Lung microvascular endothelial cell (primary cell): ENCODE results near the gene CYP2D6. TPM values are rescaled to one million over a fixed set of nuclear protein-coding genes. Genes with fewer than 3 reads are reported as not detected.
"Not testable (repeated sequence)": the region's sequence is repeated elsewhere in the genome, so short reads cannot be mapped to it uniquely, and the experiment has no call there.

Experiments
- DNase-seq, 2 donors: peaks; one replicate each; pipeline versions ENCODE4 v3.0.0 to v3.0.0-alpha.2; 2010; ENCODE audit warnings: low read depth in 2 of 2
- total RNA-seq: library from RNA; depleted of rRNA; stranded (reverse); fragments of >200 nt; gene quantifications from 2 replicates; pipeline ENCODE4 v1.2.1, GENCODE V29; 2014

Gene CYP2D6
- total RNA-seq, 1 donor from 2014 or later: 0.20 TPM

DNA sequence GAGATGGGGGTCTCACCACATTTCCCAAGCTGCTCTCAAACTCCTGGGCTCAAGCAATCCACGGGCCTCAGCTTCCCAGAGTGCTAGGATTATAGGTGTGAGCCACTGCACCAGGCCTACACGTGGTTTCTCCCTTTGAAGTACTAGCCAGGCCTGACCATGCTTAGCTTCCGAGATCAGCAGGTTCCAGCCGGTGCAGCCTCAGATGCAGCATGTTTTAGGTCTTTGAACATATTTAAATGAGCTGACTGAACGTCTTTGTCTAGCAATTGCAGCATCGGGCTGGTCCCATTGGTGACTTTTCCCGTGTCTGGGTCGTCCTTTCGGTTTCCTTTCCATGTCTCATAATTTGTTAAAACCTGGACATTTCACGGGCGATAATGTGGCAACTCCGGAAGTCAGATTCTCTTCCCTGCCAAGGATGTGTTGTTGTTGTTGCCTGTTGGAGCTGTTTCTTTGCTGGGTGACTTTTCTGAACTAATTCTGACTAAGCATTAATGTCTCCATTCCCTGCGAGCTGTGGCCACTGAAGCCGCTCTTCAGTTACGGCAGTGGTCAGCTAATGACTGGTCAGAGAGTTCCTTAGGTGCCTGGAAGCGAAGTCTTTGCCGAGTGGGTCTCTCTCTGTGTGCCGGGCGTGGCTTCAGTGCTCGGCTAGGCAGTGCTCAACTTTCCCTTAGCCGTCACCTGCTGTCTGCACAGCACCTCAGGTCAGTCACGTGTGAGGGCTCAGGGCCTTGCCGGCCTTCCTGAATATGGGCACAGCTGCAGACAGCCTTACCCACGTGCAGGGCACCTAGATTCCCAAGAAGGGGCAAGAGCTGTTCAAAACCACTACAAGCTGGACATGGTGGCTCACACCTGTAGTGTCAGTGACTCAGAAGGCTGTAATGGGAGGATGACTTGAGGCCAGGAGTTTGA lies 3.8 kb upstream of the CYP2D6 start:
- peak in 1 of 2 donors; percentile 13 for DNase-seq

DNA sequence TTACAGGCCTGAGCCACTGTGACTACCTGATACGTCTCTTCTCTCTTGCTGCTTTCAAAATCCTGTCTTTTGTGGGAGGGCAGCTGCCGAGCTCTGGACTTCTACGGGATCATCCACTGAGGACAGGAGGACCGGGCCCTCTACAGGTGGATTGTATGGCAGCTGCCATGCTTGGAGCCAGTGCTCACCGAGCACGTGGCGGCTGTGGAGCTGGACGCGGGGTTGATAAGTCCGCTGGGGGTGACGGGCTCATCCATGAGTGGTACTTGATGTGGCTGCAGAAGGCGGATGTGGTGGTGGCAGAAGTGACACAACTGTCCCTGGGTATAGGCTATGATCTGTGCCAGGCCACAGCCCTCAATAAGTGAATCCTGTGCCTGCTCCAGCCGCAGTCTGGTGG lies 1.8 kb upstream of the CYP2D6 start:
- DNase-seq: no peak

DNA sequence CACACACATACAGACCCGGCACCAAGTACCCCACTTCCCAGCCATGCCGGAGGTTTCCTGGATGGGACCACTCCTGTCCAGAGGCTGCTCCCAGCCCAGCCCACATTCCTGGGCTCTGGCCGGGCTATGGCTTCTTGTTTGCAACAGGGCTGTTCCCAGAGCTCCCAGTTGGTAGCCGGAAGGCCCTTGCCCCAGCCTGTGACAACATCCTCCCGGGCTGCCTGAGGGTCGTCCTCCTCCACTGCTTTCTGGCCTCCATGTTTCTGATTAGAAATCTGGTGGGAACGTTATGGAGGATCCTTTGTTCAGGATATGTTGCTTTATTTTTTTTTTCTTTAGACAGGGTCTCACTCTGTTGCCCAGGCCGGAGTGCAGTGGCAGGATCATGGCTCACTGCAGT lies 952 bp upstream of the CYP2D6 start:
- DNase-seq: no peak

DNA sequence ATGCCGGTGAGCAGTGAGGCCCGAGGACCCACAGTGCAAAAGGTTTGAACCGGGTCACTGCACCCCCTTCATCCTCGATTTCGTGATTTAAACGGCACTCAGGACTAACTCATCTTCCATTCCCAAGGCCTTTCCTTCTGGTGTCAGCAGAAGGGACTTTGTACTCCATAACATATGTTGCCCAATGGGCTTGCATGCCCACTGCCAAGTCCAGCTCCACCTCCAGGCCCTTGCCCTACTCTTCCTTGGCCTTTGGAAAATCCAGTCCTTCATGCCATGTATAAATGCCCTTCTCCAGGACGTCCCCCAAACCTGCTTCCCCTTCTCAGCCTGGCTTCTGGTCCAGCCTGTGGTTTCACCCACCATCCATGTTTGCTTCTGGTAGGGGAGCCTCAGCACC lies 428 bp downstream of the CYP2D6 start:
- DNase-seq: not testable (repeated sequence)

DNA sequence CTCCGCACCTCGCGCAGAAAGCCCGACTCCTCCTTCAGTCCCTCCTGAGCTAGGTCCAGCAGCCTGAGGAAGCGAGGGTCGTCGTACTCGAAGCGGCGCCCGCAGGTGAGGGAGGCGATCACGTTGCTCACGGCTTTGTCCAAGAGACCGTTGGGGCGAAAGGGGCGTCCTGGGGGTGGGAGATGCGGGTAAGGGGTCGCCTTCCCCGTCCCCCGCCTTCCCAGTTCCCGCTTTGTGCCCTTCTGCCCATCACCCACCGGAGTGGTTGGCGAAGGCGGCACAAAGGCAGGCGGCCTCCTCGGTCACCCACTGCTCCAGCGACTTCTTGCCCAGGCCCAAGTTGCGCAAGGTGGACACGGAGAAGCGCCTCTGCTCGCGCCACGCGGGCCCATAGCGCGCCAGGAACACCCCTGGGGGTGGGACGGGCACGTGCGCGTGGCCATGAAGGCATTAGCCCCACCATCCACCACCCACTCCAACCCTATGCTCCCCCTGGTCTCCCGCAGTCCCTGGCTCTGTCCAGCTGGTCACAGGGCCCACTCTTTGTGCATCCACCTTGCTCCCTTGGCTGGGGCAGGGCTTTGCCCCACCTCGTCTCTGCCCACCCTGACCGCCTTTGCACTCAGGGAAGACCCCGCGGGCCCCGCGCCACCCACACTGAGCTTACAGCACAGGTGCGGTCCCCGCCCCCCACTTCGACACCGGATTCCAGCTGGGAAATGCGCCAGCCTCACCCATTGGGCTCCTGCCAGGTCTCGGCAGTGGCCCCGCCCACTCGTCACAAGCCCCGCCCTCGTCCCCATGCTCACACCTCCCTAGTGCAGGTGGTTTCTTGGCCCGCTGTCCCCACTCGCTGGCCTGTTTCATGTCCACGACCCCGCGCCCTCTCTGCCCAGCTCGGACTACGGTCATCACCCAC lies 1.6 kb downstream of the CYP2D6 start:
- not testable (repeated sequence) for DNase-seq

DNA sequence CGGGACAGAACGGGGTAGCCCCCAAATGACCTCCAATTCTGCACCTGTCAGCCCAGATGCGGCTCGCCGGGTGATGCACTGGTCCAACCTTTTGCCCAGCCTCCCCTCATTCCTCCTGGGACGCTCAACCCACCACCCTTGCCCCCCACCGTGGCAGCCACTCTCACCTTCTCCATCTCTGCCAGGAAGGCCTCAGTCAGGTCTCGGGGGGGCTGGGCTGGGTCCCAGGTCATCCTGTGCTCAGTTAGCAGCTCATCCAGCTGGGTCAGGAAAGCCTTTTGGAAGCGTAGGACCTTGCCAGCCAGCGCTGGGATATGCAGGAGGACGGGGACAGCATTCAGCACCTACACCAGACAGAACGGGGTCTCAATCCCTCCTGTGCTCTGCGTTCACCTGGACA lies 2.6 kb downstream of the CYP2D6 start:
- not testable (repeated sequence) for DNase-seq

DNA sequence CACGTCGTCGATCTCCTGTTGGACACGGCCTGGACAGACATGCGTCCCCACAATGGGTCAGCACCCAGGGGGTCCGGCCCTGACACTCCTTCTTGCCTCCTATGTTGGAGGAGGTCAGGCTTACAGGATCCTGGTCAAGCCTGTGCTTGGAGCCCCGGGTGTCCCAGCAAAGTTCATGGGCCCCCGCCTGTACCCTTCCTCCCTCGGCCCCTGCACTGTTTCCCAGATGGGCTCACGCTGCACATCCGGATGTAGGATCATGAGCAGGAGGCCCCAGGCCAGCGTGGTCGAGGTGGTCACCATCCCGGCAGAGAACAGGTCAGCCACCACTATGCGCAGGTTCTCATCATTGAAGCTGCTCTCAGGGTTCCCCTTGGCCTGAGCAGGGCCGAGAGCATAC lies 3.0 kb downstream of the CYP2D6 start:
- DNase-seq: no peak

DNA sequence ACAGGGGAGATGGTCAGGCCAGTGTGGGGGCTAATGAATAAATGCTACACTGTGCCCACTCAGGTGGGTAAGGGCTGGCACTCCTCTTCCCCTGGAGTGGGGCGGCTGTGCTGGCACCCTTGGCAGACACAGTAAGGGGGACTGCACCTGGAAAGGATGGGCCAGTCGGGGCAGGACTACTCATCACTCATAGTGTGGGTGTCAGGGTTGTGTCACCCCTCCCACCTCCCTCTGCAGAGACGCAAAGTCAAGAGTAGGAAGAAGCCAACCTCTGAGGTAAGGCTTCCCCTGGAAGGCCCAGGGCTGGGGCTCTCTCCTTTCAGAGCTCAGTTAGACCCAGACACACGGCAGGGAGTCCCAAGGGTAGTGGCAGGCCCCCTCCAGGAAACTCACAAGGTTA lies 7.1 kb downstream of the CYP2D6 start:
- not testable (repeated sequence) for DNase-seq

DNA sequence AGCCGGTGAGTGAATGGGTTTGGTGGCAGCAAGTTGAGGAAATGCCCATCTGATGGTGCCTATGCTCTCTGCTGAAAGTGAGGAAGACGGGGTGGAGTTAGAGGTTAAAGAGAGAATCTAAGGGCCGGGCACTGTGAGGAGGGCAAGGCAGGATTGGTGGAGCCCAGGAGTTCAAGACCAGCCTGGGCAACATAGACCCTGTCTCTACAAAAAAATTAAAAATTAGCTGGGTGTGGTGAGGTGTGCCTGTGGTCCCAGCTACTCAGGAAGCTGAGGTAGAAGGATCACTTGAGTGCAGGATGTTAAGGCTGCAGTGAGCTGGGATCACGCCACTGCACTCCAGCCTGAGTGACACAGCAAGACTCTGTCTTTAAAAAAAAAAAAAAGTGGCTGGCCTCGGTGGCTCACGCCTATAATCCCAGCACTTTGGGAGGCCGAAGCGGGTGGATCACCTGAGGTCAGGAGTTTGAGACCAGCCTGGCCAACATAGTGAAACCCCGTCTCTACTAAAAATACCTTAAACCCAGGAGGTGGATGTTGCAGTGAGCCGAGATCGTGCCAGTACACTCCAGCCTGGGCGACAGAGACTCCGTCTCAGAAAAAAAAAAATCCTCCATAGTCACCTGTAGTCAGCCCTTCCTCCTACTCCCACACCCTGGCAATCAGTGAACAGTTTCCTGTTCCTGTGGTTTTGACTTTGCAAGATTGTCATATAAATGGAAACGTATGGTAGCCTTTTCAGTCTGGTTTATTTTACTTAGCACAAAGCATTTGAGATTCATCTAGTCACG lies 10.2 kb downstream of the CYP2D6 start:
- DNase-seq: not testable (repeated sequence)

DNA sequence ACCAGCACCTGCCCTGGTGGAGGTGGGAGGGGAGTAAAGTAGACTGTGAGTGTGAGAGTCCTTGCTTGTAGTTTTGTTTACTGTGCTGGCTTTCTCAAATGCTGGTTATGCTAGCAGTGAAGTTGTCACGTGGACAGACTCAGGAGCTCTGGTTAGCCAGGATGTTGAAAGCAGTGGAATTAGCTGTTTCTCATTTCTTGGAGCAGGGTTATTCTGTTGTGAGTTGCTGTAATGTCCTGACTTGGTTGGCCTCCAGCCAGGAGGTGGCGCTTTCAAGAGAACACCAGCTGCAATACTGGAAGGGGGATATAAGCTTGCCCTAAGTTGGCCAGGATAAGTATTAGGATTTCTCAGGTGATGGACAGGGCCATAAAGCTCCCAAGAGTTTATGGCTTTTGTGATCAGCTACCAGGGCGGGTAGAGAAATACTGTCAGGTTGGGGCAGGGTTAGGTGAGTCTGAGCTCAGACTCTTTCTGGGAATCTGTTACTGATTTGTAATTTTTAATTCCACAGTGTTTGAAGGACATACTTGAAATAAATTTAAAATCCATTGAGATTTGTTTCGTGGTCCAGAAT lies 13.7 kb downstream of the CYP2D6 start:
- peak in 1 of 2 donors; percentile 19 for DNase-seq

DNA sequence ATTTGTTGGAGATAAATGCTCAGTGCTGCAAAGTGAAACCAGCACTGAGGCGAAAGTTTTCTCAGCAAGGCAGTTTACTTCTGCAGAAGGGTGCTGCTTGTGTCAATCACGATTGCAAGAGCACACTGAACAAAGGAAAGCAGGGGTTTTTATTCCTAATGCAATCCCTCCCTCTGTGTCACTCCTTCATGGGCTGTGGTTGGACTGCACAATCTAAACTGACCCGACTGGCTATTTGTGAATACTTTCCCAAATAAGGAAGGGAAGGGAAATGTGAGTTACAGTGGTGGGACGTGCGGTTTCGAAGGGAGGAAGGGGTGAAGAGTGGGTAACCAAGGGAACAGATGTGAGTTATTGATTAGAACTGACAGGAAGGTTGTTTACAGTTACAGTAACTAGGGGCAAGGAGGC lies 15.2 kb downstream of the CYP2D6 start:
- DNase-seq: not testable (repeated sequence)

DNA sequence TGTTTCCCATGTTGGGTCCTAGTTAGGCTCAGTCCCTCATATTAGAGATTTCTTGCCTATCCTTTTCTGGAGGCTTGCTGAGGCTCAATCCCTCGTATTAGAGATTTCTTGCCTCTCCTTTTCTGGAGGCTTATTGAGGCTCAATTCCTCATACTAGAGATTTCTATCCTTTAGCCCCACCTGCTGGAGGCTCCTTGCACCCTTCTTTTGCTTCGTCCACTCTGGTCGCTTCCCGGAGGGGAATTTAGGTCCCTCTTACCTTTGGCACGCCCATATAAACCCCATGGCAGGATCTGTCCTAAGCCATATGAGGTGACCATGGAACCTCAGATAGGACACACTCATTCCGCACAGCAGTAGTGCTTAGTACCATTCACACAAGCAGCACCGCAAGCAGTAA lies 15.9 kb downstream of the CYP2D6 start:
- DNase-seq: peak; percentile 34 to 41

DNA sequence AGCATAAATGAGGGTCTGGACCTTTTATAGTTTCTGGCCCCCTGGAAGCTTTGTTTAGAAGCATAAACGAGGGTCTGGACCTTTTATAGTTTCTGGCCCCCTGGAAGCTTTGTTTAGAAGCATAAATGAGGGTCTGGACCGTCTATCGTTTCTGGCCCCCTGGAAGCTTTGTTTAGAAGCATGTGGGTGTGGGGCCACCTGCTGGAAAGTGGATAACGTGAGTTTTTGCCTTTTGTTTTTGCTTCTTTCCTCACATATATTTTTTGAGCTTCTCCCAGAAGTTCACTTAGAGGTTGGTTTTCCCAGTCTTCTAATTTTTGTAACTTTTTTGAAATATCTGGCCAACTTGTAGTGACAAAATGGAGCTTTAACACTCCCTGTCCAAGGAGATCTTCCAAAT lies 17.8 kb downstream of the CYP2D6 start:
- DNase-seq: peak; percentile 24 to 63

DNA sequence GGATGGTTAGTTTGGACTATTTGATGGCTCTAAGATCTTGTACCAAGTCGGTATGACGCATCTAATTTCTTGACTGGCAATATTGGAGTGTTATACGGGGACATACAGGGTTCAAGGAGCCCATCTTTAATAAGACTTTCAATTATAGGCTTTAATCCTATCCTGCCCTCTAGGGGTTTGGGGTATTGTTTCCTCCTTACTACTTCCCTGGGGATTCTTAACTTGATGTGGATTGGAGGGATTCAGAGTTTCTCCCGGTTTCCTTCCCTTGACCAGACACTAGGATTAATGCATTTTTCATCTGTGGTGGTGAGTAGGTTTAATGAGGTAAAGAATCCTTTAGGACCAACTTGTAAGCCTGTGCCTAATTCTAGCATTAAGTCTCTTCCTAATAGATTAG lies 18.8 kb downstream of the CYP2D6 start:
- DNase-seq: no peak

DNA sequence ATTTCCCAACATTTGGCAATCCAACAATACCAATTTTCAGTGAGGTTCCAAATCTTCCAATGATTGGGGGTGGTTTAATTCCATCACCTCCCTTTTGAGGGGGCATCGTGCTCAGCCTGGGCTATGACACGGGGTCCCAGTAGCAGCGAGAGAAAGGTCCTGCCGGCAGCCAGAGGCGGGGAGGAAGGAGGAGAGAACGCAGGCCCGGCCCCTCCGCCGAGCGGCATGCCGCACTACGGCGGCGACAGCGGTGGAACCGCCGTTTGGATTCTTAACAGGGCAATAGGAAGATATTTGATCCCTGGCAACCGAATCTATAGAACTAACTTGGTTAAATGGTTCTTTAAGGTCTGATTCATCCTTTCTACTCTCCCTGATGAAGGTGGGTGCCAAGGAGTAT lies 21.8 kb downstream of the CYP2D6 start:
- no peak for DNase-seq

DNA sequence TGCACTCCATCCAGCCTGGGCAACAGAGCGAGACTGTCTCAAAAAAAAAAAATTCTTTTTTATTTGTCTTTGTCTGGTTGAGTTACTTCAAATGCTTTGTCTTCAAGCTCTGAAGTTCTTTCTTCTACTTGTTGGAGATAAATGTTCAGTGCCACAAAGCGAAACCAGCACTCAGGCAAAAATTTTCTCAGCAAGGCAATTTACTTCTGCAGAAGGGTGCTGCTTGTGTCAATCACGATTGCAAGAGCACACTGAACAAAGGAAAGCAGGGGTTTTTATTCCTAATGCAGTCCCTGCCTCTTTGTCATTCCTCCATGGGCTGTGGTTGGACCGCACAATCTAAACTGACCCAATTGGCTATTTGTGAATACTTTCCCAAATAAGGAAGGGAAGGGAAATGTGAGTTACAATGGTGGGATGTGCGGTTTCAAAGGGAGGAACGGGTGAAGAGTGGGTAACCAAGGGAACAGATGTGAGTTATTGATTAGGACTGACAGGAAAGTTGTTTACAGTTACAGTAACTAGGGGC lies 26.2 kb downstream of the CYP2D6 start:
- not testable (repeated sequence) for DNase-seq

DNA sequence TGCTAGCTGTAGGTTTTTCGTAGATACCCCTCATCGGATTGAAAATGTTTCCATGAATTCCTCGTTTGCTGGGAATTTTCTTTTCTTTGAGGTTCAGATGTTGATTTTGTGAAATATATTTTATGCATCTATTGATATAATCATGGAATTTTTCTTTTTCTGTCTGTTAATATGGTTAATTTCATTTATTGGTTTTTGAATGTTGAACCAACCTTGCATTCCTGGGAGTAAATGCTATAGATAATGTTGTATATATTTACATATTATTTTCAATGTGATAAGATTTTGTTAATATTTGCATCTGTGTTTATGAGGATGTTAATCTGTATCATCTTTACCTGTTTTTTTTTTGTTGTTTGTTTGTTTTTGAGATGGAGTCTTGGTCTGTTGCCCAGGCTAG lies 29.4 kb downstream of the CYP2D6 start:
- no peak for DNase-seq

DNA sequence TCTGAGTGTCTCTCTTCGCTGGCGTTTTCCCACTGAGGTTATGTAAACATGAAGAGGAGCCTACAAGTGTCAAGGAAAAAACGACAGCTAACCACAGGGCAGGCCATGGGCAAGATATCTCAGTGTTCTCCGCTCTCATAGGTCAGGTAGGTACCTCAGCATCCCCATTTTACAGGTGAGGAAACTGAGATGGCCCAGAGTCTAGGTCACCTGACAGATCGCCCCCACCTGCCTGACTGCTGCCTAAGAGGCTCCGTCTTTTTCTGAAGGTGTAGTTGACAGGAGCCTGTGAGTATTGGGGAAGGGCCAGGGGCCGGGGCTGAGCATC lies 39.2 kb downstream of the CYP2D6 start:
- DNase-seq: no peak

DNA sequence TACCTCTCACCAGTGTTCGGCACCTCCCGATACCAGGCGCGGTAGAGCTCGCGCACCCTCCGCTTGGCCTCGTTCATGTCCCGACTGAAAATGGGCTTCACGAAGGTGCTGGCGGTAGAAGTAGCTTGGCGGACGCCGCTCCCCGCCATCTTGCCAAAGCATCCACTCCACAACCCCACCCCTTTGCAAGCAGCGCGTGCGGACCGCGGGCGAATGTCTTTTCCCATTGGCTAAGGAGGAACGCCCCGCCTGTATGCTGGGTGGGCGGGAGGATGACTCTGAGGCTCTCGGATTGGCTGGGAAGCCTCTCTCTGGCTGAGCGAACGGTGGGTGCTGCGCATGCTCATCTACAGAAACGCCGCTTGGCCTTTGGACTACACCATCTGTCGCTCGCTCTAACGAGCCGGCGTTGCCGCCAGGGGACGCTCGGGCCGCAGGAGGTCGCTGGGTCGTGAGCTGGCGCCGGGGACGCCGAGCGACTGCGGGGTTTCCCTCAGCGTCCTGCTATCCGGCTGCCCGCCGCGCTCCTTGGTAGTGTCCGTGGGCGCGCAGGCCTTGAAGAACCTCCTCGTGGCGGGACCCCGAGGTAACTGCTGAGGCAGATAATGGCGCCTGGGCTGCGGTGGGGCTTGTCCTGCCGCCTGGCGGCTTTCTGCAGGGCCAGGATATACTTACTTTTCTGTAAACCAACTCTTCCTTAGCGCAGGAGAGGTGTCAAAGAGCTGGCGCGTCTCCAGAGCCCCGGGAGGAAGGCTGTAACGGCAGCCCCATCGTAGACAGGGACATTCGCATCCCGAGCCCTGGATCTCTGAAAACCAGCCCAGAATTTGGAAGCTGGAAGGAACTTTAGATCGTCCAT lies 39.8 kb downstream of the CYP2D6 start, which contains the start of gene NDUFA6:
TSS of gene NDUFA6 (minus strand) at position 177 of the 859 bp plus-strand sequence. CDS start at position 149, 28 bp downstream.
- peak; percentile 99 for DNase-seq

DNA sequence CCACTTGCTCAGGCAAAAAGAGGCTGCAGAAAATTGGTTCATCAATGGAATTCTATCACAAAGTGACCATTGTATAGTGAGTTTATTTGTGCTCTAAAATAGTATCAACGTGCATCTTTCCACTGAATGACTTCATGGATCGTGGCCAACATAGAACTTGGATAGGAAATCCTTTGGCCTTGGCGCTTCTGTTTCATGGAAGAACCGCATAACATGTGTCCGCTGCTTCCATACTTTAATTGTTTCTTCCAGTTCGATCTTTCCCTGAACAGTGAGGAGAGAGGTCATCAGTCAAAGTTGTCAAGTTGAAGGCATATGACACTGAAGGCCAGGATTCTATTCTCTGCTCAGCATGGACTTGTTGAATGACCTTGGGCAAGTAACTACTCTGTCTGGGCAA lies 44.6 kb downstream of the CYP2D6 start:
- DNase-seq: peak; percentile 43 to 57
